CD4-positive, alpha-beta T cell treated with Interferon alpha-2 for 1 hour (primary cell): ENCODE results near the gene METTL23.

Experiments
- DNase-seq, 2 donors: peaks; one replicate each; pipeline ENCODE4 v3.0.0-alpha.2; 2020 to 2022

METTL23 gene

GRCh38 chr17:76775021-76775600 lies 48.5 kb downstream of the METTL23 start:
- no peak for DNase-seq

- DNase-seq: peak; percentile 2 to 28
Measured at GRCh38 chr17:76781056-76781982, 54.7 kb downstream of the METTL23 start.

GRCh38 chr17:76783146-76783545 lies 56.5 kb downstream of the METTL23 start:
- DNase-seq: no peak
